DOHH2 (cell line): Measurements from ENCODE around the gene PAX2.

Experiments
- CTCF ChIP-seq: fragments of 200-600 bp; sonication (generic); IDR thresholded peaks from one replicate; pipeline ENCODE4 v1.5.1; 2014; ENCODE audit warnings: antibody characterized with exemption, mild to moderate bottlenecking, low read depth, low read length; ENCODE audit not compliant: poor library complexity, severe bottlenecking
- EZH2phosphoT487 ChIP-seq: fragments of 200-600 bp; sonication (generic); IDR thresholded peaks from 2 replicates; pipeline ENCODE4 v1.6.1; 2017; ENCODE audit warnings: borderline replicate concordance, mild to moderate bottlenecking, antibody characterized with exemption, low read length, moderate library complexity, mixed read lengths

- TF ChIP-seq CTCF (no peak), EZH2phosphoT487 (no peak)
These were observed 21.5 kb downstream of the PAX2 start for GRCh38 chr10:100766693-100767421.
